ENCODE measurements around the gene NOM1.
A peak's percentile ranks its signal among the peaks of the same experiment; 100 is the strongest.

The NOM1 gene

DNA sequence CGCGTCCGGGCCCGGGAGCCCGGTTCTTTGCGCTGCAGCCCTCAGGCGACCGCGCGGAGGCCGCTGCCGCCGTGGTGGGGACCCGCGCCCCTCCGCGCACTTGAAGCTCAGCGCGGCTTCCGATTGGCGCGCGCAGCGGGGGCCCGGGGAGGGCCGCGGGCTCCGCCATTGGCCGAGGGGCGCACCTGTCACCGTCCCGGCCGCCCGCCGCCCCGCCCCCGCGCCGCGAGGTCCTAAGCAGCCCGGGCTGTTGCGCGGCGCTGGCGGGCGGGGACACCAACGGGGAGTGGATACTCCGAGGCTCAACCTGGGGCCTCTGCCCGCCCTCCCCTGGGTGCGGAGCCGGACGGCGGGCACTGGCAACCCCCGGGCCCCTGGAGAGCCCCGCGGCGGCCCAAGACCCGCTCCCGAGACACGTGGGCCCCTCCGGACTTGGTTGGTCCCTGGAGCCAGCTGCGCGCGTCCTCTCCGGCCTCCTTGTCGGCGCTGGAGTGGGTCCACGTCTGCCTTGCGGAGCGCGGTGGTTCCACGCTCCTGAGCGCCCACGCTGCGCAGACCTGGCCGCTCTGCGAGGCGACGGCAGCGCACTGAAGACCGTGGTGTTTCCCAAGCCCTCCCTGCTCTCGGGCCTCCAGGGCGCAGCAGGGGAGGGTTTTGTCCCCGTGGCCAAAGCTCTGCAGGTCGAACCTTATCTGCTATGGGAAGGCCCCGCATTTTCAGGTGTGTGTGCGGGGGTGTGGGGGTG, 61.2 kb downstream of the NOM1 start, which contains the start of gene MNX1:
TSS of gene MNX1 (minus strand) at position 76 of the 745 bp plus-strand sequence. CDS start 313 bp downstream, outside the sequence.
- Histone ChIP-seq H3K36me3 (no peaks in the 10 kb centered on the region), H3K4me1 (no peaks in the 10 kb centered on the region), H3K4me3 (ENCODE audit: low read depth, low read length) (peak within 1 kb of the TSS; percentile 61), H3K9me3 (peaks cover 2% of the 10 kb centered on the region; the same call in 1 of the 2 replicates), H3K27me3 (peaks cover 97% of the 10 kb centered on the region)
- peak; percentile 91 for DNase-seq
- TF ChIP-seq, protein P1, sequence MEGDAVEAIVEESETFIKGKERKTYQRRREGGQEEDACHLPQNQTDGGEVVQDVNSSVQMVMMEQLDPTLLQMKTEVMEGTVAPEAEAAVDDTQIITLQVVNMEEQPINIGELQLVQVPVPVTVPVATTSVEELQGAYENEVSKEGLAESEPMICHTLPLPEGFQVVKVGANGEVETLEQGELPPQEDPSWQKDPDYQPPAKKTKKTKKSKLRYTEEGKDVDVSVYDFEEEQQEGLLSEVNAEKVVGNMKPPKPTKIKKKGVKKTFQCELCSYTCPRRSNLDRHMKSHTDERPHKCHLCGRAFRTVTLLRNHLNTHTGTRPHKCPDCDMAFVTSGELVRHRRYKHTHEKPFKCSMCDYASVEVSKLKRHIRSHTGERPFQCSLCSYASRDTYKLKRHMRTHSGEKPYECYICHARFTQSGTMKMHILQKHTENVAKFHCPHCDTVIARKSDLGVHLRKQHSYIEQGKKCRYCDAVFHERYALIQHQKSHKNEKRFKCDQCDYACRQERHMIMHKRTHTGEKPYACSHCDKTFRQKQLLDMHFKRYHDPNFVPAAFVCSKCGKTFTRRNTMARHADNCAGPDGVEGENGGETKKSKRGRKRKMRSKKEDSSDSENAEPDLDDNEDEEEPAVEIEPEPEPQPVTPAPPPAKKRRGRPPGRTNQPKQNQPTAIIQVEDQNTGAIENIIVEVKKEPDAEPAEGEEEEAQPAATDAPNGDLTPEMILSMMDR (IDR thresholded peaks at IDR 0.05; ENCODE audit: low read depth, low read length) = no peak

DNA sequence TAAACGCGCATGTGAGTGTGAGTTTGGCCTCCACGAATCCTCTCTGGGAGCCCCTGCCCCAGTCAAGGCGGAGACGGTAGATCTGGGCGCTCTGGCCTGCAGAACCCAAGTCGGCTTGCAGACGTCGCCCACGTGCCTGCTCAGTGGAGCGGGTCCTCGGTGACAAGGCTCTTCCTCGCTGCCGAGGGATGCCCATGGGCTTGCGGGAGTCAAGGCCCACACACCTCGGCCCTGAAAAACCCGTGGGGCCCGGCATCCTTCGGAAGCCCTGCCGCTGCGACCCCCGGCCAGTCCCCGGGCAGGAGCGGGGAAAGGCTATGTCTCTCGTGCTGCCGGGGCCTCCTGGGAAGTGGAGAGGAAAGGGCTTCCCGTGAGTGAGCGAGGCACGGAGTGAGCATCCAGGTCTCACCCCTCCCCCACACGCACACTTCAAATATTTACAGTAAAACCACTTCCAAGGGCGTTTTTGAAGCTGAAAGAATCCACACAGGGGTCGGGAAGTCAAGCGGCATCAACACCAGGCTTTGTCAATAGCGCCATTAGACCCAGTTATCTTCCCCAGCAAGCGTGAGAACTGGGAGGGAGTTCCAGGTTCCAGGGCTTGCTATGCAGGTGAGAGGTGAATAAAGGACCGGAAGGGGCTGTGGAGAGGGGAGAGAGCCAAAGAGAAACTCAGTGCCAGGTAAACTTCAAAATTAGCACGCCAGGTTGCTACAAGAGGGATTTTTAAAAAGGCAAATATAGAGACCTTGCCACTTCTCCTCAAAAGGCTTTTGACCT, 62.0 kb downstream of the NOM1 start:
- Histone ChIP-seq H3K4me1 (no peaks in the 10 kb centered on the region), H3K36me3 (no peaks in the 10 kb centered on the region), H3K4me3 (ENCODE audit: low read depth, low read length) (peak overlapping the region; percentile 60), H3K27me3 (peaks cover 97% of the 10 kb centered on the region), H3K9me3 (peaks cover 2% of the 10 kb centered on the region; the same call in 1 of the 2 replicates)
- TF ChIP-seq, protein P1 (IDR thresholded peaks at IDR 0.05; ENCODE audit: low read depth, low read length) = no peak
- no peak for DNase-seq

GRCh38 chr7:157012113-157012547, 62.6 kb downstream of the NOM1 start:
- peaks cover 2% of the 10 kb centered on the region; the same call in 1 of the 2 replicates for H3K9me3 ChIP-seq
- TF ChIP-seq, protein P1 (IDR thresholded peaks at IDR 0.05; ENCODE audit: low read depth, low read length) = no peak
- H3K27me3 ChIP-seq = peaks cover 97% of the 10 kb centered on the region
- no peaks in the 10 kb centered on the region for H3K36me3 ChIP-seq
- no peak for DNase-seq
- H3K4me3 ChIP-seq (ENCODE audit: low read depth, low read length) = no peak overlapping the region
- H3K4me1 ChIP-seq = no peaks in the 10 kb centered on the region

- Histone ChIP-seq H3K4me1 (no peaks in the 10 kb centered on the region), H3K4me3 (ENCODE audit: low read depth, low read length) (no peak overlapping the region), H3K27me3 (peaks cover 97% of the 10 kb centered on the region), H3K9me3 (peaks cover 2% of the 10 kb centered on the region; the same call in 1 of the 2 replicates), H3K36me3 (no peaks in the 10 kb centered on the region)
- no peak for DNase-seq
- TF ChIP-seq, protein P1 (IDR thresholded peaks at IDR 0.05; ENCODE audit: low read depth, low read length) = no peak
These were observed 63.6 kb downstream of the NOM1 start for GRCh38 chr7:157013101-157013500.

DNA sequence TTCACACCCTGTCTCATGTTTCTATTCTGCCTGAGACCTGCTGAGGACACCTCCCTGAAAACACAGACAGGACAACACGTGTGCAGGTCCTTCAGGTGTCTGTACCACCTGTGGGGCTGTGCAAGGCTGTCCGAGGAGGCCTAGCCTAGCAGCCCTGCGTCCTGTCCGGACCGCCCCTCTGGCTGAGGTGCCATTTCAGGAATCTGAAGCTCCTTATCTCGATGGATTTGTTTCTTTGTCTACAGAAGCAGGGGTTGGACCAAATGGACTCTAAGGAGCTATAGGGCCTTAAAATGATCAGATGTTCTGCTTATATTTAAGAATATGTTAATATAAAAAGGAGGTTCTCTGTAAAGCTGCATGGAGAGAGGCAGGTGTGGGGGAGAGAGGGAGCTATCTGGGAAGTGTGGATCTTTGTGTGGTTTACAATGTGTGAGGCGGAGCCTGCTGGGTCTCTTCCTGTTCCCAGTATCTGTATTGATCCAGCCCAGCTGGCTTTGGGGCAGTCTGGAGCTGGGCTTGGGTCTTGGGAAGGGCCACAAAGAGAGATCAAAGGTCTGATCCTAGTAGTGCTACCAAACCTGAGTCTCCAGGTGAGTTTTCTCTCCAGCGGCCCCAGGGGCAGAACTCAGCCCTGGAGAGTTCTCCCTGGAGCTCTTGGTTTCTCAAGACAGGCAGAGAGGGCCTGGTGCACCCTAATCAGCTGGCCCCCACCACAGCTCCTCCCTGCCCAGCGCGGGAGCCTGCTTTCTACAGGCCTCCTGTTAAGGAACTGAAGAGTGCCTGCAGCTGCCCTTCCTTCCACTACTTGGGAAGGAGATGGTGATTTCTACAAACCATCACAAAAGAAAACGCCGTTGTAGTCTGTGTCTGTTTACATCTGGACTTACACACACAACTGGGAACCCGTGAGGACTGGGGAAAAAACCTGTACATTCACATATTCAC, 64.4 kb downstream of the NOM1 start:
- TF ChIP-seq, protein P1 (IDR thresholded peaks at IDR 0.05; ENCODE audit: low read depth, low read length) = no peak
- no peaks in the 10 kb centered on the region for H3K36me3 ChIP-seq
- no peaks in the 10 kb centered on the region for H3K4me1 ChIP-seq
- no peak overlapping the region for H3K4me3 ChIP-seq (ENCODE audit: low read depth, low read length)
- H3K9me3 ChIP-seq = peaks cover 2% of the 10 kb centered on the region; the same call in 1 of the 2 replicates
- DNase-seq = no peak
- H3K27me3 ChIP-seq = peaks cover 97% of the 10 kb centered on the region
